Thoracic aorta (tissue), 2 donors: ENCODE measurements around the gene NDUFS3. TPM values are rescaled to one million over a fixed set of nuclear protein-coding genes. Genes with fewer than 3 reads are reported as not detected.

Experiments used
- ATAC-seq: fragments of 150-250 bp; one replicate; pipeline ENCODE4 v1.8.0; 2017; ENCODE audit warnings: low read depth; ENCODE audit not compliant: insufficient number of reproducible peaks, low FRiP score
- DNase-seq: peaks from one replicate; pipeline ENCODE4 v3.0.0-alpha.2; 2020; ENCODE audit warnings: low spot score
- H3K27ac ChIP-seq, 2 donors: fragments of 200-600 bp; sonication (generic); 1 replicate in 1 of 2; 2 replicates in 1 of 2; pipeline ENCODE4 v1.5.1; 2016; ENCODE audit warnings: mild to moderate bottlenecking in 2 of 2, moderate library complexity in 2 of 2
- H3K27me3 ChIP-seq: fragments of 200-600 bp; sonication (generic); replicated peaks from 2 replicates; pipeline ENCODE4 v1.6.0; 2016; ENCODE audit warnings: mild to moderate bottlenecking; ENCODE audit not compliant: insufficient read depth
- H3K36me3 ChIP-seq: fragments of 200-600 bp; sonication (generic); one replicate; pipeline ENCODE4 v1.5.1; 2016
- H3K4me1 ChIP-seq, 2 donors: fragments of 200-600 bp; sonication (generic); 1 replicate in 1 of 2; 2 replicates in 1 of 2; pipeline versions ENCODE4 v1.5.1 to v1.6.0; 2016; ENCODE audit warnings: low read depth in 2 of 2, mild to moderate bottlenecking in 1 of 2; ENCODE audit not compliant: control insufficient read depth in 1 of 2
- H3K4me3 ChIP-seq: fragments of 200-600 bp; sonication (generic); 2 replicates; pipeline ENCODE4 v1.5.1; 2016; ENCODE audit warnings: mild to moderate bottlenecking
- H3K9me3 ChIP-seq: fragments of 200-600 bp; sonication (generic); 2 replicates; pipeline ENCODE4 v1.5.1; 2016
- total RNA-seq, 2 donors: library from RNA; depleted of rRNA; stranded (reverse); fragments of >200 nt; gene quantifications; one replicate each; pipeline versions ENCODE4 v1.1.0 to v1.2.3, GENCODE V29; 2016
- TF ChIP-seq, protein P1 (sequence below): fragments of 200-600 bp; sonication (generic); IDR thresholded peaks from one replicate; pipeline ENCODE4 v1.5.1; 2019; ENCODE audit warnings: antibody characterized with exemption

NDUFS3 gene
- total RNA-seq, 2 donors from 2014 or later = 29.9 to 75.7 TPM

- H3K27me3 ChIP-seq = peaks cover 3% of the 10 kb centered on the region
- ATAC-seq = no peak
- no peaks in the 10 kb centered on the region for H3K9me3 ChIP-seq
- H3K27ac ChIP-seq = no peak overlapping the region
- peaks cover 0 to 10% of the 10 kb centered on the region in 2 donors for H3K4me1 ChIP-seq
- H3K4me3 ChIP-seq = no peak overlapping the region
- H3K36me3 ChIP-seq = peaks cover 19% of the 10 kb centered on the region
- TF ChIP-seq, protein P1, sequence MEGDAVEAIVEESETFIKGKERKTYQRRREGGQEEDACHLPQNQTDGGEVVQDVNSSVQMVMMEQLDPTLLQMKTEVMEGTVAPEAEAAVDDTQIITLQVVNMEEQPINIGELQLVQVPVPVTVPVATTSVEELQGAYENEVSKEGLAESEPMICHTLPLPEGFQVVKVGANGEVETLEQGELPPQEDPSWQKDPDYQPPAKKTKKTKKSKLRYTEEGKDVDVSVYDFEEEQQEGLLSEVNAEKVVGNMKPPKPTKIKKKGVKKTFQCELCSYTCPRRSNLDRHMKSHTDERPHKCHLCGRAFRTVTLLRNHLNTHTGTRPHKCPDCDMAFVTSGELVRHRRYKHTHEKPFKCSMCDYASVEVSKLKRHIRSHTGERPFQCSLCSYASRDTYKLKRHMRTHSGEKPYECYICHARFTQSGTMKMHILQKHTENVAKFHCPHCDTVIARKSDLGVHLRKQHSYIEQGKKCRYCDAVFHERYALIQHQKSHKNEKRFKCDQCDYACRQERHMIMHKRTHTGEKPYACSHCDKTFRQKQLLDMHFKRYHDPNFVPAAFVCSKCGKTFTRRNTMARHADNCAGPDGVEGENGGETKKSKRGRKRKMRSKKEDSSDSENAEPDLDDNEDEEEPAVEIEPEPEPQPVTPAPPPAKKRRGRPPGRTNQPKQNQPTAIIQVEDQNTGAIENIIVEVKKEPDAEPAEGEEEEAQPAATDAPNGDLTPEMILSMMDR = no peak
- DNase-seq = no peak
Observed at GRCh38 chr11:47587723-47588326, 9.0 kb downstream of the NDUFS3 start.

- Histone ChIP-seq H3K4me1 (peaks cover 9 to 19% of the 10 kb centered on the region in 2 donors), H3K9me3 (no peaks in the 10 kb centered on the region), H3K27ac (no peak overlapping the region), H3K36me3 (peaks cover 7% of the 10 kb centered on the region), H3K4me3 (no peak overlapping the region), H3K27me3 (peaks cover 10% of the 10 kb centered on the region)
- ATAC-seq = no peak
- DNase-seq = no peak
- TF ChIP-seq, protein P1 = no peak
Observed at GRCh38 chr11:47589118-47589517, 10.2 kb downstream of the NDUFS3 start.

- H3K36me3 ChIP-seq = peaks cover 7% of the 10 kb centered on the region
- H3K27ac ChIP-seq = no peak overlapping the region
- H3K9me3 ChIP-seq = no peaks in the 10 kb centered on the region
- peak overlapping the region; percentile 35 for H3K4me3 ChIP-seq
- ATAC-seq (no peak), DNase-seq (no peak)
- peaks cover 12 to 22% of the 10 kb centered on the region in 2 donors for H3K4me1 ChIP-seq
- H3K27me3 ChIP-seq = peaks cover 10% of the 10 kb centered on the region
- TF ChIP-seq, protein P1 = no peak
Observed at GRCh38 chr11:47589584-47589976, 10.7 kb downstream of the NDUFS3 start.

DNA sequence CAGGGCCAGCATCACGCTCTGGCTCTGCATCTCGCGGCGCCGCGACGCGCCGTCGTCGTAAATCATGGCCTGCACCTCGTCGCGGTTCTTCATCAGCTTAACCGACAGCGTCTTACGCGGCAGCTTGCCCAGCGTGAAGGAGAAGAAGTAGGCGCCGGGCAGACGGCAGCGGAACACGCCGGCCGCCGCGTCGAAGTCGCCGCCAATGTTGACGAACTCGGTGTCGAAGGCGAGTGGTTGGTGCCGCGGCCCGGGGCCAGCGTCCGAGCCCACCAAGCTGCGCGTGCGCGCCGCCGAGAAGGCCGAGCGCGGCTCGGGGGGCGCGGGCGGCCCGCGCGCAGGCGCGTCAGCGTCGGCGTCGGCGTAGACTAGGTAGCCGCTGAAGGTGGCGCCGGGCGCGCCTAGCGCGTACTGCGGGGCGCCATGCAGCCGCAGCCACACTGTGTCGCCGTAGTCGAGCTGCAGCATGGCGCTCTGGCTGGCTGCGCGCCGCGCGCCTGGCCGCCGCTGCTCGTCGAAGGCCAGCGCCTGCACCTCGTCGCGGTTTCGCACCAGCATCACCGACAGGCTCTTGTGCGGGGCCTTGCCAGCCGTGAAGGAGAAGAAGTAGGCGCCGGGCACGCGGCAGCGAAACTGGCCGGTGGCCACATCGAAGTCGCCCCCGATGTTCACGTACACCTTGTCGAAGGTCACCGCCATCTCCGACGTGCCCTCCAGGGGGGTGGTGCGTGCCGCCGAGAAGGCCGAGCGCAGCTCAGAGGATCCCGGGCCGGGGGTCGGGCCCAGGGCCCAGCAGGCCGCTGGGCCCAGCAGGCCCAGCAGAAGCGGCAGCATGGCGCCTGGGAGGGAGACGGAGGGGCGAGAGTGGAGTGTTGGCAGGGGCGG lies 11.3 kb downstream of the NDUFS3 start:
- peaks cover 12 to 22% of the 10 kb centered on the region in 2 donors for H3K4me1 ChIP-seq
- TF ChIP-seq, protein P1 = no peak
- no peak overlapping the region for H3K27ac ChIP-seq
- no peaks in the 10 kb centered on the region for H3K9me3 ChIP-seq
- H3K4me3 ChIP-seq = peak overlapping the region; percentile 35
- ATAC-seq (no peak), DNase-seq (no peak)
- H3K27me3 ChIP-seq = peaks cover 10% of the 10 kb centered on the region
- H3K36me3 ChIP-seq = peaks cover 3% of the 10 kb centered on the region

DNA sequence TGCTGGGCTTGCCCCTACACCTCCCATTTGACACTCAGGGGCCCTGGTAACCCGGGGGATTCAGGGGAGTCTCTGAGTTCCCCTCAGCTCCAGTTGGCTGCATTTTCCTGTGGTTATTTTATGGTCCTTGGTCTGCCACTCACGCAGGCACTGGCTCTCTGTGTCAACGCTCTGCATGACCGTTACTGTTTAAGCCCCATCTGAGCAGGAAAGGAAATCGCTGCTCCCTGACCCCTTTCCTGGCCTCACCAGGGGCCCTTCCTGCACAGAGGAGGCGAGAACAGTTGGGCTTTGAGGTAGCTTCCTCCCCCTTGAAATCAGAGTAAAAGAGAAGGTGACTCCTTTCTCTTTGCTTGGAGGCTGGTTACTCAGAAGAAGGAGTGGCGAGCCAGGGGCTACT lies 12.9 kb downstream of the NDUFS3 start:
- H3K27me3 ChIP-seq = peaks cover 10% of the 10 kb centered on the region
- no peak for DNase-seq
- H3K9me3 ChIP-seq = no peaks in the 10 kb centered on the region

More for the DNA sequence above, 12.9 kb downstream of the NDUFS3 start:
- H3K36me3 ChIP-seq = no peaks in the 10 kb centered on the region
- TF ChIP-seq, protein P1 = no peak
- ATAC-seq = no peak
- peaks cover 12 to 22% of the 10 kb centered on the region in 2 donors for H3K4me1 ChIP-seq
- no peak overlapping the region for H3K4me3 ChIP-seq
- no peak overlapping the region for H3K27ac ChIP-seq
